Measurements from ENCODE around the gene C1QBP. TPM values are rescaled to one million over a fixed set of nuclear protein-coding genes. Genes with fewer than 3 reads are reported as not detected.
A peak's percentile ranks its signal among the peaks of the same experiment; 100 is the strongest.

Gene C1QBP
- total RNA-seq, 1 experiment from 2014 or later: 128 TPM

DNA sequence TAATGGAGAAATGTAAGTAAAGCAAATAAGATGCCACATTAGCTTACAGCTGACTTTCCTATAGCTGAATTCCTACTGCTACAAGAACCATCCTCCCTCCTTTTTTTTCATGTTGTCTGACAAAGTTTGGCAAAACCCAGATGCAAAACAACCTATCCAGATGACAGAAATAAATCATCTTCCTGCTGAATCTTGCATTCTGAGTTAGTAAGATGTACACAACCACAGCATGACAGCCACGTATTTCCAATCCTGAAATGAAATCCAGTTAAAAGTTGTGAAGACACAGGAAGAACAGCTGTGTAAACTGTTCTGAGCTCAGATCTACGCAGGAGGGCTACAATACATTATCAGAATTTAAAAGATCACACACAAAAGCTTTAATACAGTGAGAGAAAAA is 35.0 kb upstream of the C1QBP start:
- Mint-ChIP-seq H3K4me3 (ENCODE audit: low read depth, unreplicated experiment) (no peak overlapping the region), H3K27me3 (ENCODE audit: unreplicated experiment) (no peaks in the 10 kb centered on the region), H3K9me3 (ENCODE audit: low read depth, unreplicated experiment) (no peaks in the 10 kb centered on the region), H3K27ac (ENCODE audit: unreplicated experiment) (no peak overlapping the region), H3K36me3 (ENCODE audit: insufficient read depth, unreplicated experiment) (peaks cover 25% of the 10 kb centered on the region), H3K4me1 (ENCODE audit: low read depth, unreplicated experiment) (no peaks in the 10 kb centered on the region)
- CTCF ChIA-PET: no interaction called here
- BruUV-seq (replicated peaks): no TSS peak
- intact Hi-C loops (cut with micrococcal nuclease; ENCODE audit: unreplicated experiment): no loop called here
- TF ChIP-seq CTCF (IDR thresholded peaks at IDR 0.05; ENCODE audit: unreplicated experiment): no peak
- DNase-seq: no peak

DNA sequence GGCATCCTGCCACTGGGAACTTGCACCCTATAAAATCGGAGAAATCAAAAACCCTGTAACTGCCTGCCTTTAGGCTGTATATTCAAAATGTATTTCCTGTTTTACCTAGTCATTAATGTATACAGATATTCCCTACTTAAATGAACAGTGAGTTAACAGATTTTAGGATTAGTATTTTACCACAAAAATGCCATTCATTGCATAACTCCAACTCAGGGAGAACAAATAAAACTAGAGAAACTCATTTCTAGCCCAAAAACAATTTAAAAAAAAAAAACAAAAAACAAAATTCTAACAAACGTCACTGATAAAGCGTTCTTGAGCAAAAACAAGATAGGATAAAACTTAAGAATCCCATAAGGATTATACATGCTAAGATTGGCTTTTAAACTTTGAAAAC is 33.6 kb upstream of the C1QBP start:
- Mint-ChIP-seq H3K9me3 (ENCODE audit: low read depth, unreplicated experiment) (no peaks in the 10 kb centered on the region), H3K27me3 (ENCODE audit: unreplicated experiment) (no peaks in the 10 kb centered on the region), H3K27ac (ENCODE audit: unreplicated experiment) (no peak overlapping the region), H3K36me3 (ENCODE audit: insufficient read depth, unreplicated experiment) (peaks cover 39% of the 10 kb centered on the region), H3K4me3 (ENCODE audit: low read depth, unreplicated experiment) (no peak overlapping the region), H3K4me1 (ENCODE audit: low read depth, unreplicated experiment) (peaks cover 7% of the 10 kb centered on the region)
- no peak for TF ChIP-seq CTCF (IDR thresholded peaks at IDR 0.05; ENCODE audit: unreplicated experiment)
- no TSS peak for BruUV-seq (replicated peaks)
- intact Hi-C loops (cut with micrococcal nuclease; ENCODE audit: unreplicated experiment): no loop called here
- DNase-seq: no peak
- CTCF ChIA-PET: no interaction called here

DNA sequence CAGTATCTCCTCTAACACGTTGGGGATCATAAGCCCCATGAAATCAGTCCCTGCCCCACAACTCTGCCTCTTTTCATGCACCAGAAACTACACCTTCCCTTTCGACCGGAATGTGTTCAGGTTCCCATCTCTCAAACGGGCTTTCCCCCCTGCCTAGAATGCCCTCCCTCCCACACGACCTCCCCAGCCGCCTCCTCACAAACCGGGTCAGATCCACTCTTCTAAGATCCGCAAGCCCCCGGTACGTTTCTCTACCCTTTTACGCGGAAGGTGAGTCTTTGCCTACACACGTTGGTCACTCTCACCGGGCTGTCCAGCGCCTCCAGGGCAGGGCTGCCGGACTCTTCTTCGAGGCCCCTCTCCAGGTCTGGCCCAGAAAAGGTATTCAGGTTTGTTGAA is 29.1 kb upstream of the C1QBP start:
- intact Hi-C loops (cut with micrococcal nuclease; ENCODE audit: unreplicated experiment): no loop called here
- Mint-ChIP-seq H3K9me3 (ENCODE audit: low read depth, unreplicated experiment) (no peaks in the 10 kb centered on the region), H3K27me3 (ENCODE audit: unreplicated experiment) (no peaks in the 10 kb centered on the region), H3K36me3 (ENCODE audit: insufficient read depth, unreplicated experiment) (peaks cover 28% of the 10 kb centered on the region), H3K4me3 (ENCODE audit: low read depth, unreplicated experiment) (peak overlapping the region; percentile 86), H3K4me1 (ENCODE audit: low read depth, unreplicated experiment) (peaks cover 32% of the 10 kb centered on the region), H3K27ac (ENCODE audit: unreplicated experiment) (peak overlapping the region; percentile 63)
- BruUV-seq (replicated peaks): no TSS peak
- DNase-seq: no peak
- CTCF ChIA-PET: no interaction called here
- no peak for TF ChIP-seq CTCF (IDR thresholded peaks at IDR 0.05; ENCODE audit: unreplicated experiment)

DNA sequence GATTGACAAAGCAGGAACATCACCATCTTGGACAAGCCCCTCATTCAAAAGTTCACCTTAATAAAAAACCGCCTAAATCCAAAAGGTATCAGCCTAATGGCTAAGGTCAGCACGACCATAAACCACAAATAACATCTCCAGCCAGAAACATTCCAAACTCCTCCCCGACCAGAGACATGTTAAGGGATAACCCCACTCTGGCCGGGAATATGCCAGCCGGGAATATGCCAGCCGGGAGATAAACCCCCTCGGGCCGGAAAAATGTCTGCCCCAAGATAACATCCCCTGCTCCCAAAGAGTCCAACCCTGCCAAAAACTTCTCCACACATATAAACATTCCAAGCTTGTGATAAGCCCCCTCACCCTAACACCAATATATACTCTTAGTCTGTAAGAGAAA is 28.5 kb upstream of the C1QBP start:
- intact Hi-C loops (cut with micrococcal nuclease; ENCODE audit: unreplicated experiment): no loop called here
- Mint-ChIP-seq H3K9me3 (ENCODE audit: low read depth, unreplicated experiment) (no peaks in the 10 kb centered on the region), H3K4me3 (ENCODE audit: low read depth, unreplicated experiment) (peak overlapping the region; percentile 86), H3K27me3 (ENCODE audit: unreplicated experiment) (no peaks in the 10 kb centered on the region), H3K36me3 (ENCODE audit: insufficient read depth, unreplicated experiment) (peaks cover 28% of the 10 kb centered on the region), H3K4me1 (ENCODE audit: low read depth, unreplicated experiment) (peaks cover 32% of the 10 kb centered on the region), H3K27ac (ENCODE audit: unreplicated experiment) (peak overlapping the region; percentile 63)
- no peak for TF ChIP-seq CTCF (IDR thresholded peaks at IDR 0.05; ENCODE audit: unreplicated experiment)
- no TSS peak for BruUV-seq (replicated peaks)
- CTCF ChIA-PET: no interaction called here
- no peak for DNase-seq

DNA sequence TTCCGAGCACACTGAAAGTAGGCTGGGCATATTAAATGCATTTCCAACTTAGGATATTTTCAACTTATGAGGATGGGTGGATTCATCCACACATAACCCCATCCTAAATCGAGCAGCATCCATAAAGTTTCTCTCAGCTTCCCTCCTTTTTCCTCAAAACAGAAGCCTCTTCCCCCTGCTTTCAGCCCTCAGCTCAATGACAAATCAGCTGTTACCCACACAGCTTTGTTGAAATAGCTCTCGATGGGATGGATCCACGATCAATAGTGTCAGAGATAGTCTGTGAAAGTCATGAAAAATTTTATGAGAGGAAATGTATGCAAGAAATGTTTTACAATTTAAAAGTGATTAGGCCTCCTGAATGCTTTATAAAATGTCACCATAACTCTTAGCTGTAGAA is 27.3 kb upstream of the C1QBP start:
- H3K36me3 Mint-ChIP-seq (ENCODE audit: insufficient read depth, unreplicated experiment): peaks cover 23% of the 10 kb centered on the region
- H3K9me3 Mint-ChIP-seq (ENCODE audit: low read depth, unreplicated experiment): no peaks in the 10 kb centered on the region
- H3K27ac Mint-ChIP-seq (ENCODE audit: unreplicated experiment): no peak overlapping the region
- DNase-seq: no peak
- no TSS peak for BruUV-seq (replicated peaks)
- no peak for TF ChIP-seq CTCF (IDR thresholded peaks at IDR 0.05; ENCODE audit: unreplicated experiment)
- intact Hi-C loops (cut with micrococcal nuclease; ENCODE audit: unreplicated experiment): no loop called here
- CTCF ChIA-PET: no interaction called here
- peak overlapping the region; percentile 86 for H3K4me3 Mint-ChIP-seq (ENCODE audit: low read depth, unreplicated experiment)
- peaks cover 32% of the 10 kb centered on the region for H3K4me1 Mint-ChIP-seq (ENCODE audit: low read depth, unreplicated experiment)
- H3K27me3 Mint-ChIP-seq (ENCODE audit: unreplicated experiment): no peaks in the 10 kb centered on the region
